ENCODE measurements around the gene GFRA1. TPM values are rescaled to one million over a fixed set of nuclear protein-coding genes. Genes with fewer than 3 reads are reported as not detected.
"Not testable (repeated sequence)": the region's sequence is repeated elsewhere in the genome, so short reads cannot be mapped to it uniquely, and the experiment has no call there.

The GFRA1 gene
- total RNA-seq, 1 donor from 2014 or later = not detected

DNA sequence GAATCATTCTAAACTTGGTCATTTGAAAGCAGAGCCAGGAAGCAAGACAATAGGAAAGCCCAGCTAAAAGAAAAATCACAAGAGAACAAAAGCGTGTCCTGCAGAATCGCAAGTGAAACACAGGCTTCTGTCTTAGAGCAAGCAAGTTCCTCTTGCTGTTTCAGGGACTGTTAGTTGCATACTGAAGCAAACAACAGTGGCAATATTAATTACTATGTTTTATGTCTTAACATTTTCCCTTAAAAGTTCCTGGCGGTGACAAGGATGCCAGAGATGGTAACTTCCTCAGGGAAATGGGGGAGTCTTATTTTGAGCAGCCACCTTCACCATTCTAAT lies 217.1 kb downstream of the GFRA1 start:
- intact Hi-C loops (cut with micrococcal nuclease) = no loop called here
- Mint-ChIP-seq H3K27ac (no peak overlapping the region), H3K4me3 (no peak overlapping the region), H3K27me3 (ENCODE audit: insufficient read depth) (no peaks in the 10 kb centered on the region), H3K36me3 (ENCODE audit: low read depth) (no peaks in the 10 kb centered on the region), H3K4me1 (ENCODE audit: low read depth) (no peaks in the 10 kb centered on the region), H3K9me3 (no peaks in the 10 kb centered on the region)
- no peak for DNase-seq (ENCODE audit: low spot score)

DNA sequence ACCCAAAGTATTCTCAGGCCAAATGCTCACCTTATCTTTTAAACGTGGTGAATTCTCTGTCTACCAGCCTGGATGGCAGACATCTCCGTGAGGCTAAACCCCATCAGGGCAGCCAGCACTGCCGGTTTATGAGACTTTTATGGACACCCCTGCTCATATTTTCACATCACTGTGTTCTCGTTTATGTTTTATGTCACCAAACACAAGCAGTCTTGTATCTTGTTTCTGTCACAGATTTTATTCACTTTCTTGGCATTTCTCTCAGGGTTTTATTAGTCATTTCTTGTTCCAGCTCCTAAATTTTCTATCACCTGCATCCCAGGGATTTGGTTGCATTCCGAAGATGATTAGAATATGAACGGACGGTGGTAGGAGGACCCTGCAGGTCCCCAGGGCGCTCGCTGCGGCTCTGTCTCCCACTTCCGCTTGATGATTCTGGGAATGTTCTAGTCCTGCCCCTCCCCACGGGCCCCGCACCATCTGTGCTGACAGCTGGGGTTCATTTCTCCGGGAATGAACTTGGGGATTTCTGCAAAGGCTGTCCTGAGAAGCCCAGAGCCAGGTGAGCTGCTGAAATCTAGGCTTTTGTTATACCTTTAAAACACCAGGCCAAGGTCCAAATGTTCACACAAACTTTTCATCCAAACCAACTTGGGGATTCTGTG lies 217.6 kb downstream of the GFRA1 start:
- Mint-ChIP-seq H3K9me3 (no peaks in the 10 kb centered on the region), H3K36me3 (ENCODE audit: low read depth) (no peaks in the 10 kb centered on the region), H3K4me3 (no peak overlapping the region), H3K4me1 (ENCODE audit: low read depth) (no peaks in the 10 kb centered on the region), H3K27ac (no peak overlapping the region), H3K27me3 (ENCODE audit: insufficient read depth) (no peaks in the 10 kb centered on the region)
- intact Hi-C loops (cut with micrococcal nuclease) = no loop called here
- DNase-seq (ENCODE audit: low spot score) = no peak

DNA sequence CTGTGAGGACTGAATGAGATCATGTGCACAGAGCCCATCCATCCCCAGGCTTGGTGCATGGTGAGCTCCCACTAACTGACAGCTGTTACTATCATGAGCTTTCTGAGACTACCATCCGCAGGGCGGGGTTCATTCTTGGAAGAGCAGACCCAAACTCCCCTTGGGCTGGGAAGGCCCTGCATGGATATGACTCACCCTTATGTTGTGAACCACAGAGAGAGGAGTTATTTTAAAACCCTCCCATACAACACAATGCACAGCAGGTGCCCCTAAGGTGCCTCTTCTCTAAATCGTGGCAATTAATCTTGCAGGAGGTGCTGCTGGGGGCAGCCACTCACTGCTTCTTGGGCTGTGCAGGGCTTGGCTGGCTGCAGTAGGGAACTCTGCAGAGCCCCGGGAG lies 219.1 kb downstream of the GFRA1 start:
- intact Hi-C loops (cut with micrococcal nuclease) = no loop called here
- no peaks in the 10 kb centered on the region for H3K27me3 Mint-ChIP-seq (ENCODE audit: insufficient read depth)

DNA sequence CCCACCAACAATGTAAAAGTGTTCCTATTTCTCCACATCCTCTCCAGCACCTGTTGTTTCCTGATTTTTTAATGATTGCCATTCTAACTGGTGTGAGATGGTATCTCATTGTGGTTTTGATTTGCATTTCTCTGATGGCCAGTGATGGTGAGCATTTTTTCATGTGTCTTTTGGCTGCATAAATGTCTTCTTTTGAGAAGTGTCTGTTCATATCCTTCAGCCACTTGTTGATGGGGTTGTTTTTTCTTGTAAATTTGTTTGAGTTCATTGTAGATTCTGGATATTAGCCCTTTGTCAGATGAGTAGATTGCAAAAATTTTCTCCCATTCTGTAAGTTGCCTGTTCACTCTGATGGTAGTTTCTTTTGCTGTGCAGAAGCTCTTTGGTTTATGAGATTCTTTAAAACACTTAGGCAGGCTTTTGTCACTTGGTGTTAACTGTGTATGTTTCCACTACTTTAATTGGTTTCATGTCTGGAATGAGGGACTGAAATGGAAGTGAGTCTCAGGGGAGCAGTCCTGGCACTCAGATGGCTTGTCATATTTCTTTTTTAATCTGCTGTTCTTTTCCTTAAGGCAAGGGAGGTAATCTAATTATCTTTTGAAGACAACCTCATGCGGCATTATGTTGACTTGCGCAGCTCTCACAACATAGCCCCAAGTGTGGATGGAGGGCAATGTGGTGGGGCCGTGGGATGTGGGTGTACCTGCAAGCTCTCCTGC lies 219.8 kb downstream of the GFRA1 start:
- H3K36me3 Mint-ChIP-seq (ENCODE audit: low read depth); H3K4me3 Mint-ChIP-seq; intact Hi-C loops (cut with micrococcal nuclease): not testable (repeated sequence)

More for the DNA sequence above, 219.1 kb downstream of the GFRA1 start:
- Mint-ChIP-seq H3K4me1 (ENCODE audit: low read depth) (no peaks in the 10 kb centered on the region), H3K4me3 (no peak overlapping the region), H3K9me3 (no peaks in the 10 kb centered on the region), H3K27ac (no peak overlapping the region), H3K36me3 (ENCODE audit: low read depth) (no peaks in the 10 kb centered on the region)
- DNase-seq (ENCODE audit: low spot score) = no peak

DNA sequence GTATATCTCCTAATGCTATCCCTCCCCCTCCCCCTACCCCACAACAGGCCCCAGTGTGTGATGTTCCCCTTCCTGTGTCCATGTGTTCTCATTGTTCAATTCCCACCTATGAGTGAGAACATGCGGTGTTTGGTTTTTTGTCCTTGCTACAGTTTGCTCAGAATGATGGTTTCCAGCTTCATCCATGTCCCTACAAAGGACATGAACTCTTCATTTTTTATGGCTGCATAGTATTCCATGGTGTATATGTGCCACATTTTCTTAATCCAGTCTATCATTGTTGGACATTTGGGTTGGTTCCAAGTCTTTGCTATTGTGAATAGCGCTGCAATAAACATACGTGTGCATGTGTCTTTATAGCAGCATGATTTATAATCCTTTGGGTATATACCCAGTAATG lies 220.5 kb downstream of the GFRA1 start:
- not testable (repeated sequence) for H3K4me3 Mint-ChIP-seq

More for the DNA sequence above, 219.8 kb downstream of the GFRA1 start:
- not testable (repeated sequence) for H3K27ac Mint-ChIP-seq; DNase-seq (ENCODE audit: low spot score); H3K27me3 Mint-ChIP-seq (ENCODE audit: insufficient read depth); H3K4me1 Mint-ChIP-seq (ENCODE audit: low read depth); H3K9me3 Mint-ChIP-seq

DNA sequence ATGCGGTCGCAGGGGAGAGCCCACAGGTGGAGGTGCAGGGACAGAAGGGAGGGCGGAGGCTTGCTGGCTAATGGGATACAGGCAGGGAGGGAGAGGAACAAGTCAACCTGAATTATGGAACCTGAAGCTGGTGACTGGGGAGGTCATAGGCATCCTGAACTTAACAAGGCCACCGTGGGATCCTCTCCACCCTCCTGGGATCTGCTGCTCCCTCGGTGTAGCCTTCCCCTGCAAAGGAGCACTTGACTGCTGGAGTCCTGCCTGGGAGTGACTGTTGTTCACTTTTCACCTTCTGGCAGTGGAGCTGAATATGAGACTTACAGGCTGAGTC lies 223.1 kb downstream of the GFRA1 start:
- Mint-ChIP-seq H3K9me3 (no peaks in the 10 kb centered on the region), H3K4me3 (no peak overlapping the region), H3K36me3 (ENCODE audit: low read depth) (no peaks in the 10 kb centered on the region)

More for the DNA sequence above, 220.5 kb downstream of the GFRA1 start:
- H3K4me1 Mint-ChIP-seq (ENCODE audit: low read depth); H3K9me3 Mint-ChIP-seq; H3K36me3 Mint-ChIP-seq (ENCODE audit: low read depth); H3K27ac Mint-ChIP-seq; DNase-seq (ENCODE audit: low spot score); H3K27me3 Mint-ChIP-seq (ENCODE audit: insufficient read depth); intact Hi-C loops (cut with micrococcal nuclease): not testable (repeated sequence)

DNA sequence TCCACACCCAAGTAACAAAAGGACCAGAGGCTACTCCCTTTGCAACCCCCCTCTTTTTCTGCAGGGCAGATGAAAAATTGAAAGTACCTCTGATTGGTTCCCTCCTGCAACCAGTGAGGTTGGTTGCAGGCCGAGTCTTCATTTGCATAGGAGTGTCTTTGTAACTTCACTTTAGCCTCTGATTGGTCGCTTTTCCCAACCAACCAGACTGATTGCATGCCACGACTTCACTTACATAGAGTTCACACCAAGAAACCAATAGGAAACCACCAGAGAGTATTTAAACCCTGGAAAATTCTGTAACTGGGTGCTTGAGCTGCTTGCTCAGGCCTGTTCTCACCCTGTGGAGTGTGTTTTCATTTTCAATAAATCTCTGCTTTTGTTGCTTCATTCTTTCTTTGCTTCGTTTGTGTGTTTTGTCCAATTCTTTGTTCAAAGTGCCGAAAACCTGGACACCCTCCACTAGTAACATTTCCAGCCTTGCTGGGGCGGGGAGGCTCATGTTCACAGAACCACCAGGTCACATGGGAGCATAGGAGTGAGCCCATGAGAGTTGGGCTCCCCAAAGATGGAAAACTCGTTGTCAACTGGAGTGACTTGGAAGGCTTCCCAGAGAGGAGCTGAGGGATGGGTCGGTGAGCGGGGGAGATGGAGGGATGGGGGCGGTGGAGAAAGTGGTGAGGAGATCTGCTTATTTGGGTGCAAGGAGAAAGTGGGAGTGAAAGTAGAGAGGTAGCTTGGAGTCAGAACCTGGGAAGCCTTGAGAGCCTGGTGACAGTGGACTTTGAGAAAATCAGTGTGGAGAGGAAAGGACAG lies 223.6 kb downstream of the GFRA1 start:
- Mint-ChIP-seq H3K27me3 (ENCODE audit: insufficient read depth) (no peaks in the 10 kb centered on the region), H3K9me3 (no peaks in the 10 kb centered on the region), H3K27ac (no peak overlapping the region), H3K36me3 (ENCODE audit: low read depth) (no peaks in the 10 kb centered on the region), H3K4me1 (ENCODE audit: low read depth) (no peaks in the 10 kb centered on the region), H3K4me3 (no peak overlapping the region)
- intact Hi-C loops (cut with micrococcal nuclease) = no loop called here
- DNase-seq (ENCODE audit: low spot score) = no peak

More for the DNA sequence above, 223.1 kb downstream of the GFRA1 start:
- intact Hi-C loops (cut with micrococcal nuclease) = no loop called here
- no peak for DNase-seq (ENCODE audit: low spot score)
- Mint-ChIP-seq H3K4me1 (ENCODE audit: low read depth) (no peaks in the 10 kb centered on the region), H3K27me3 (ENCODE audit: insufficient read depth) (no peaks in the 10 kb centered on the region), H3K27ac (no peak overlapping the region)

DNA sequence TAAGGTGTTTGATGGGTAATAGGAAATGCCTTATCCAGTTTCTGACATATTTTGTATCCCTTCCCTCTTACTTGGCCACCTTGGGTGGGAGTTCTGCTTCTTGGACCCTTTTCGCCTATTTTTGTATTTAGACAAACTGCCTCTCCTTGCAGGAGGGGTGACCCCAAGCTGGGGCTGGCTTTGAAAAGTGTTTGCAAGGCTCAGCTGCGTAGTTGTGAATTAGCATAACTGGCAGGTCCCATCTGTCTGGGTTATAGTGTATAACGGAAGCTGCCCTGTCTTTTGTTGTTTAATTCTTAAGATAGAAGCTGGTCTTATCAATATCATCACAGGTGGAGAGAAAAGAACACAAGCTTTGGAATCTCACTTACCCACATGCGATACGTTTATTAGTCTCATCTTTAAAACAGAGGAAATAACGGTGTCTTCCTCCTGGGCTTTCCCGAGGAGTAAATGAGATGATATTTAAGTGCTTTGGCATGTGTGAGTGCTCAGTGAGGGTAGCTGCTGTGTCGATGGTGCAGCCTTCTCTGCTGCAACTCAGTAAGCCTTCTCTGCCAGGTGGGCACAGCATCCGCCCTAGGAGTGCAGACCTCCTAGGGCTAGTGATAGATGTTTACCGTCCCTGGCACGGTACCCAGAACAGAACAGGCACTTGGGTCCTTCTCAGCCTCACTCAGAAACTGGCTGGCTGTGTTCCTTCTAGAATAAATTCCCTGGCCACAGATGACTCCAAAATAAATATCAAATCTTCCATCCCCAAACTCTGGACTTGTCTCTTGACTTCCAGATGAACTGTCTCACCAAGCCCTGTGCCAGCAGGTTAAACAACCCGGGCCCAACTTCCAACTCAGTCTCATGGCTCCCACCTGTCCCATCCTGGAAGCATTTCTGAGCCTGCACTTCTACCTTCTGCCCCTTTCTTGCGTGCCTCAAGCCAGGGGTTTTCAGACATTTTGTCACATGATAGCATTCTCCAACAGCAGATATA lies 227.3 kb downstream of the GFRA1 start:
- no peak overlapping the region for H3K27ac Mint-ChIP-seq
- no peaks in the 10 kb centered on the region for H3K9me3 Mint-ChIP-seq
- H3K4me1 Mint-ChIP-seq (ENCODE audit: low read depth) = no peaks in the 10 kb centered on the region
- no peaks in the 10 kb centered on the region for H3K36me3 Mint-ChIP-seq (ENCODE audit: low read depth)
- no peak for DNase-seq (ENCODE audit: low spot score)
- intact Hi-C loops (cut with micrococcal nuclease) = no loop called here
- H3K27me3 Mint-ChIP-seq (ENCODE audit: insufficient read depth) = no peaks in the 10 kb centered on the region
- H3K4me3 Mint-ChIP-seq = no peak overlapping the region

DNA sequence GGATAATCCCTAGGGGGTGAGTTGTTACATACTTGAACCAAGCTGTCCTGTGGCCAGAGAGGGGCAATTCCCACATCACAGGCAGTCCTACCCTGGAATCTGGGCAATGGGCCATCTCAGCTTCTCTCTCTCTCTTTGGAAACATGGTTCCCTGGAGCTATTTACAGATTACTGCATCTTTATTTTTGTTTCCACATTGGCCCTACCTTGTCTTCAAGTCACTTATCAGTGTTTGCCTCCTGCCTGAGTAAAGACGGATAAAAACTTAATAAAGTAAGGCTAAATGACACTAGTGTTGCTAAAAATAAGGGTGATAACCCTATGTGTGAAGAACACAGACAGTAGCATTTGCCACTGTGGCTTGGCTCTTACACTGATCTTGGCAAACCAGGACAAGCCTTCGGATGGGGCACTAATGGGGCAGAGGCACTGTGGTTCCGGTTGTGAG lies 228.2 kb downstream of the GFRA1 start:
- H3K9me3 Mint-ChIP-seq = no peaks in the 10 kb centered on the region

DNA sequence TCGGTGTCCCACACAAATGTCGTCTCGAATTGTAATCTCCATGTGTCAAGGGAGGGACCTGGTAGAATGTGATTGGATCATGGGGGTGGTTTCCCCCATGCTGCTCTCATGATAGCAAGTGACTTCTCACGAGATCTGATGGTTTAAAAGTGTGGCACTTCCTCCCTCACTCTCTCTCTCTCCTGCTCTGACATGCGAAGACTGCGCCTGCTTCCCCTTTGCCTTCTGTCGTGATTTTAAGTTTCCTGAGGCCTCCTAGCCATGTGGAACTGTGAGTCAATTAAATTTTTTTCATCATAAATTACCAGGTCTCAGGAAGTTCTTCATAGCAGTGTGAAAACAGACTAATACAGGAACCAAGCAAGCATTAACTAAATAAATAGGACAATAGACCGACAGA lies 229.1 kb downstream of the GFRA1 start:
- Mint-ChIP-seq H3K4me1 (ENCODE audit: low read depth) (no peaks in the 10 kb centered on the region), H3K27ac (no peak overlapping the region), H3K36me3 (ENCODE audit: low read depth) (no peaks in the 10 kb centered on the region), H3K4me3 (no peak overlapping the region), H3K9me3 (no peaks in the 10 kb centered on the region), H3K27me3 (ENCODE audit: insufficient read depth) (no peaks in the 10 kb centered on the region)
- intact Hi-C loops (cut with micrococcal nuclease) = no loop called here
- DNase-seq (ENCODE audit: low spot score) = no peak

More for the DNA sequence above, 228.2 kb downstream of the GFRA1 start:
- Mint-ChIP-seq H3K4me1 (ENCODE audit: low read depth) (no peaks in the 10 kb centered on the region), H3K27ac (no peak overlapping the region), H3K36me3 (ENCODE audit: low read depth) (no peaks in the 10 kb centered on the region), H3K27me3 (ENCODE audit: insufficient read depth) (no peaks in the 10 kb centered on the region), H3K4me3 (no peak overlapping the region)
- intact Hi-C loops (cut with micrococcal nuclease) = no loop called here
- DNase-seq (ENCODE audit: low spot score) = no peak

DNA sequence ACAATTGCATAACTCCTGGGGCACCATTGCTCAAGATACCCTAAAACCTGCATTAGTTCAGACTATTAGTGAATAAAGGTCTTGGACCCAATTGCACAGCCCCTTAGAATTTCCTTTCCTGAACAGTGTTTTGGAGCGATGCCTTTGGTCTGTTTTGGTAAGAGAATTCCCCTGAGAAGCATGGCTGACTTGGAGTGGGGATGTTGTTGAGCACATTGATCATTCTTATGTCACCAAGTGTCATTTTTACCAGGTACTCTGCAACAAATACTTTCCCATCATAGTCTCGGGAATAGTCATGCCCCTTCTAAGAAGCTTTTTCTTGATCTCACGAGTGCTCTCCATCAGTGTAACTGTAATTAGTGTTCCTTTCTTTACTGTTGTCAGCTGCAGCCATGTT lies 229.7 kb downstream of the GFRA1 start:
- no peak for DNase-seq (ENCODE audit: low spot score)
- Mint-ChIP-seq H3K4me3 (no peak overlapping the region), H3K27me3 (ENCODE audit: insufficient read depth) (no peaks in the 10 kb centered on the region), H3K27ac (no peak overlapping the region), H3K4me1 (ENCODE audit: low read depth) (no peaks in the 10 kb centered on the region), H3K36me3 (ENCODE audit: low read depth) (no peaks in the 10 kb centered on the region), H3K9me3 (no peaks in the 10 kb centered on the region)
- intact Hi-C loops (cut with micrococcal nuclease) = no loop called here

DNA sequence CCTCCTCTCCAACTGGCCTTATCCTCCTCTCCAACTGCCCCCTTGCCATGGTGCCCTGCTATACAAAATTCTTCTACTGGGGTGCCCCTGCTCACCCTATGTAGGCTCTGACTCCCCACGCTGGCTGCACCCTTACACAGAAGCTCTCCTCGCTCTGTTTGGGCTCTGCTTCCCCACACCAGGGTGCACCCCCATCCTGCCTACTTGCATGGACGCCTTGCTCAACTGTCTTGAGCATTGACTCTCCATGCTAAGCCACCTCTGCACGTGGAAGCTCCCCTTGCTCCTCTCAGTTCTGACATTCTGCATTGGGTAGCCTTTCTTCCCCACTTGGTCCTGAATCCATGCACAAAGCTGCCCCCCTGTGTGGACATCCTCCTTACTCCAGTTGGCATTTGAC lies 231.1 kb downstream of the GFRA1 start:
- intact Hi-C loops (cut with micrococcal nuclease) = no loop called here
- H3K9me3 Mint-ChIP-seq = no peaks in the 10 kb centered on the region
- H3K27ac Mint-ChIP-seq = no peak overlapping the region
- H3K4me3 Mint-ChIP-seq = no peak overlapping the region
- no peaks in the 10 kb centered on the region for H3K36me3 Mint-ChIP-seq (ENCODE audit: low read depth)
- DNase-seq (ENCODE audit: low spot score) = no peak
- H3K27me3 Mint-ChIP-seq (ENCODE audit: insufficient read depth) = no peaks in the 10 kb centered on the region
- H3K4me1 Mint-ChIP-seq (ENCODE audit: low read depth) = no peaks in the 10 kb centered on the region
